ENCODE results near the gene ADRA2C.

Gene ADRA2C

DNA sequence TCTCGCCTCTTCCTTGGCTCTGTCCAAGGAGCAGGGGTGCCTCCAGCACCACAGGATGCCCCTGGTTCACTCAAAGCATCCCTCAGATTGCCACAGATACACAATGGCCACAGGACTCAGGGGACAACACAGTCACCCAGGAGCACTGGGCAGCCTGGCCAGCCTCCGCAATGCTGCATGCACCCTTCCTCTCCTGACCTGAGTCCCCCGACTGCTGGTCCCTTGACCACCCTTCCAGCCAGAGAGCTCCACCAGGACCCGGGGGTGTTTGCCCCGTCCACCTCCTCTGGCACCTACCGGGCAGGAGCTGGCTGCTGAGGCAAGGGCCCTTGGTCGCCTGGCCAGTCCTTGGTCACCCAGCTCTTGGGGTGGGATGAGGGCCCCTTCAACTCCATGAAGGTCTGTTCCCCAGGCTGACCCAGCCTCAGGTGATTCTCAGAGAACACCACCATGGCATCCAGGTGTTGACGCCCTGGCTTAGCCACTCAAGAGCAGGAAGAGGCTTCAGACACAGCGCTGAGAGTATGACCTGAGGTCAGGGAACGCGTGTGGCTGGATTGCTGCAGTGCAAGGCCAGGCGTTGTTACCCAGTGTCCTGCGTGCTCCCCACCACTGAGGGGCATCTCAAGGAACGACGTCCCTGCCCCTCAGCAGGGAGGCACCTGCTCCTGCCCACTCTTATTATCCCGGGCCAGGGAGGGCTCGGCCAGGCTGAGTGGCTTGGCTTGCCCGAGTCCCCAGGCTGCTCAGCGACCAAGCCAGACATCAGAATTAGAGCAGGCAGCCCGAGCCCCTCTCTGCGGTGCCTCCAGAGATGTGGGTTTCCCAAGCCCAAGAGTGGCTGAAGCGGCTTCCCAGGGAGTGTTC, 10.2 kb downstream of the ADRA2C start:
- Mint-ChIP-seq H3K9me3 (peaks cover 7% of the 10 kb centered on the region), H3K27ac (no peak overlapping the region), H3K4me1 (no peaks in the 10 kb centered on the region), H3K27me3 (peaks cover 46% of the 10 kb centered on the region), H3K4me3 (no peak overlapping the region), H3K36me3 (no peaks in the 10 kb centered on the region)
- no peak for ATAC-seq

DNA sequence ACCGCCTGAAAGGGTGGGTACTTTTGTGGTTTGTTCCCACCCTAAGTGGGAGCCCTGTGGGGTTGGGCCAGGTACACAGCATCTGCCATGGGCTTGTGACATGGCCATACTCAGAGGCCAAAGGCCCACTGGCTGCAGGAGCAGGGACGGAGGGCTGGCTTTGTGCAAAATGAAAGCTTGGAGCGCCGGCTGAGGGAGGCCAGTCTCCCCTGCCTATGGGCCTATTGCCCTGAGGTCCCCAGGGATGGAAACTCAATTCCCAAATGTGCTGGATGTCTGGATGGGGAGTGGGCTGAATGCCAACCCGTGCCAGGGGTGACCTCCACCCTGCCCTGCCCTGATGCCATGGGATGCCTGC, 10.8 kb downstream of the ADRA2C start:
- no peak overlapping the region for H3K4me3 Mint-ChIP-seq
- H3K9me3 Mint-ChIP-seq = peaks cover 11% of the 10 kb centered on the region
- no peaks in the 10 kb centered on the region for H3K4me1 Mint-ChIP-seq
- H3K27ac Mint-ChIP-seq = no peak overlapping the region
- ATAC-seq = no peak
- peaks cover 40% of the 10 kb centered on the region for H3K27me3 Mint-ChIP-seq
- H3K36me3 Mint-ChIP-seq = no peaks in the 10 kb centered on the region

DNA sequence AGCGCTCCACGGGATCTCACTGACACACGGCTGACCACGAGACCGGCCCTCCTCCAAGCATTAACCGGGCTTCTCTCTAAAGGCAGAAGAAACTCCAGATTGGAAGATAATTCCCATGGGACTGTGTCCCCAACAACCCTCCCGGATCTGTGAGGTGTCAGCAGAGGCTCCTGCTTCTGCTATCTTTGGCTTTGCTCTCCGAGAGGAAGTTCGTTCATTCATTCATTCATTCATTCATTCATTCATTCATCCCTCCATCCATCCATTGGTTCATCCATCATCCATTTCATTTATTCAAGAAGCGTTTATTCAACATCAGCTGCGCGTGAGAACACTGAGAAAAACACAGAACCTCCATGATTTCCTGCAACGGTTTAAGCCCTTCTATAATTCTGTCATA, 11.5 kb downstream of the ADRA2C start:
- H3K36me3 Mint-ChIP-seq = no peaks in the 10 kb centered on the region
- no peak overlapping the region for H3K27ac Mint-ChIP-seq
- H3K4me3 Mint-ChIP-seq = no peak overlapping the region
- H3K27me3 Mint-ChIP-seq = peaks cover 33% of the 10 kb centered on the region
- H3K9me3 Mint-ChIP-seq = peaks cover 11% of the 10 kb centered on the region
- no peaks in the 10 kb centered on the region for H3K4me1 Mint-ChIP-seq
- no peak for ATAC-seq

DNA sequence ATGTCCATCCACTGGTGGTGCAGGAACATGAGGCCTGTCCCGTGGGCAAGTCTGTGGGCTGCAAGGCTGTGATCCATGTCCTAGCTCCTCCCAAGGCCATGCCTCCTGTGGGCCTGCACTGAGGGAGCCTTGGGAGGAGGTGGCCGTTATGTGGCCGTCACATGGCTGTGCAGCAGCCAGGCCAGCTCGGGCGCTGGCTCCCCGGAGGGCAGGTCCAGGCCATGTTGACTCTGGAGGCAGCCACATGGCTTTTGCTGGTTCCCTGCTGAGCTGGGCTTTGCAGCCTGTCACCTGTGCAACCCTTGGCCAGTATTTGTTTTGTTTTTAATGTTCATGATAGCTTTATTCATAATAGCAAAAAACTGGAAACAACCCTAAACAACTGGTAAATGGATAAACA, 13.3 kb downstream of the ADRA2C start:
- no peak overlapping the region for H3K27ac Mint-ChIP-seq

DNA sequence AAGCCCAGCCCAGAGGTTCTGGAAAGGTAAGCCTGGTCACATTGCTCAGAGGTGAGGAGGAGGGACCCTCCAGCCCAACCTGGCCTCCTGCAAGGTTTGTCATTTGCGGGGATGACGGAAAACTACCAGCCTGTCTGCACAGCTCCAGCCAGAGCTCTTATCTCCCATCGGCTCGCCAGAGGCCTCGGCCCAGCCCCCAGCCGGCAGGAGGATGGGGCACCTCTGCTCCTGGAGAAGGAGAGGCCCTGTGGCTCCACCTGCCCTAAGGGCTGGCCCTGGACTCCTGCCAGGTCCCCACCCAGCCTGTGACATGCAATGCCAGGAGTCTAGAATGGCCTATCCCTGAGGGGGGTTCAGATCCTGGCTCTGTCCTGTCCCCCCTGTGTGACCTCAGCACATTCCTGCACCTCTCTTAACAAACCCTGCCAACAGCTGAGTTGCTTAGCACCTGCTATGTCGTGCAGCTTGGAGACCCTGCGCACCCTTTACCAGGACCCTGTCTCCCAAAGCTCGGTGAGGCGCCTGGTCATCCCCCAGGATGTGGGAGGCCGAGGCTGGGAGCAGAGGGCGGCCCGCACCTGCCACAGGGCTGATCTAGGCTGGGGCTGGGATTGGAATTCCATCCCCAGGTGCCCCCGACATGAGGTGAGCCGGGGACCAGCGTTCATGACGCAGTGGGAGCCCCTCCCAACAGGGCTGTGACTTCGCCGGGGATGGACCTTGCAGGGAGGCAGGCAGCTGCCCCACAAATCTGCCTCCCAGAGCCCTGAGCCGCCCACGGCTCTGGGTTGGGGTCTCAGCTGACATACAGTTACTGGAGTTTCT, 14.4 kb downstream of the ADRA2C start:
- Mint-ChIP-seq H3K36me3 (no peaks in the 10 kb centered on the region), H3K4me3 (no peak overlapping the region), H3K27ac (no peak overlapping the region), H3K27me3 (peaks cover 46% of the 10 kb centered on the region), H3K4me1 (no peaks in the 10 kb centered on the region), H3K9me3 (peaks cover 11% of the 10 kb centered on the region)
- ATAC-seq = no peak

More for the DNA sequence above, 13.3 kb downstream of the ADRA2C start:
- Mint-ChIP-seq H3K9me3 (peaks cover 11% of the 10 kb centered on the region), H3K27me3 (peaks cover 36% of the 10 kb centered on the region), H3K4me1 (no peaks in the 10 kb centered on the region), H3K4me3 (no peak overlapping the region), H3K36me3 (no peaks in the 10 kb centered on the region)
- ATAC-seq = no peak

DNA sequence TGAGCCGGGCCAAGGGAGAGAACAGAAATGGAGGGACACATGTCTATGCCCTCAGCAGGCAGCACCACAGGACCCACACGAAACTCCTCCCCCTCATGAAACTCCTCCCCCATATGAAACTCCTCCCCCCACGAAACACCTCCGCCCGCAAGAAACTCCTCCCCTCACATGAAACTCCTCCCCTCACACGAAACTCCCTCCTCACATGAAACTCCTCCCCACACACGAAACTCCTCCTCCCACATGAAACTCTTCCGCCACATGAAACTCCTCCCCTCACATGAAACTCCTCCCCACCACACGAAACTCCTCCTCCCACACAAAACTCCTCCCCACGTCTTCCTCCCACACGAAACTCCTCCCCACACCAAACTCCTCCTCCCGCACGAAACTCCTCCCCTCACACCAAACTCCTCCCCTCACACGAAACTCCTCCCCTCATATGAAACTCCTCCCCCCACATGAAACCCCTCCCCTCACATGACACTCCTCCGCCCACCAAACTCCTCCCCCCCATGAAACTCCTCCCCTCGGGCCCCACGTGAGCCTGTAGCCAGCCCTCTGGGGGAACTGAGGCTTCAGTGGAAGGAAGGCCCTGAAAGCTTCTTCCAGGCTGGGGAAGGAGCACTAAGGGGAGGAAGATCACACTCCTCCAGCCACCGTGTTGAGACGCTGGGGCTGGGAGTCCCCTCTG, 15.2 kb downstream of the ADRA2C start:
- no peak overlapping the region for H3K27ac Mint-ChIP-seq
- H3K9me3 Mint-ChIP-seq = peaks cover 11% of the 10 kb centered on the region
- no peak overlapping the region for H3K4me3 Mint-ChIP-seq
- no peaks in the 10 kb centered on the region for H3K4me1 Mint-ChIP-seq
- no peaks in the 10 kb centered on the region for H3K36me3 Mint-ChIP-seq
- no peak for ATAC-seq
- H3K27me3 Mint-ChIP-seq = peaks cover 53% of the 10 kb centered on the region

DNA sequence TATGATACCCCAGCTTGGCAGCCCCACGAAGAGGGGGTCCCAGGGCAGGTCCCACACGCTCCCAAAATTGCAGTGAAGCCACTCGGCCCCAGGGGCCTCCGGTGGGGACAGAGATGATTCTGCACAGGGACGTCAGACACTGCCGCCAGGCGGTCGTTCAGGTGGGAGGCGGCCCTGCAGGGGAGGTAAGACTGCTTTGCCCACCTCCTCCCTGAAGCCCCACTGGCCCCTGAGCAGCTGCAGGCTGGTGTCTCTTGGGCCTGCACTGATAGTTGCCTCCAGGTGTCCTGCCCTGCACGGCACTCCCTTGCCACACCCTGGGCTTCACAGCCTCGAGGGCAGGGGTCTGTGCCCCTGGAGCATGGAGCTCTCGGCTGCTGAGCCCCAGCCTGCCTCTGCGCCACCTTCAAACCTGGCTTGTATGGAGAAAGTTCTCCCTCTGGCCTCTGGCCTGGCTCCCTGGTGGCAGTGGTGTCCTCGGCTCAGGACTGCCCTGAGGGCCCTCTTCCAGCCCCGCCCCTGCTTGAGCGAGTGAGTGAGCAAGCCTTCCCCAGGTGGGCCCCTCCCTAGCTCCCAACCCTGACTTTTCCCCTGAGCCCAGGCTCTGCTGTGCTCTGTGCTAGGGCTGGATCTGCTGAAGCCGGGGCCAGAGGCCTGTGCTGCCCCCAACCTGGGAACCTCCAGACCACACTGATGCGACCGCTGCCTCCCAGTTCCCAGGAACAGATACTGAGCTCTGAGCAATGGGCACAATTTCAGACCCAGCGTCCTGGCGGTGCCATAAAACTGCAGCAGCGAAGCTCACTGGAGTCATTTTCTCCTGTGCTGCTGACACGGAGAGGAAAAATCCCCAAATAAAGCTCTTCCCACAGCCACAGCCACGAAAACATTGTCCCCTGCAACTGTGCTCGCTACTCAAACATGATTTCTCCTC, 16.1 kb downstream of the ADRA2C start:
- Mint-ChIP-seq H3K27ac (no peak overlapping the region), H3K4me3 (no peak overlapping the region), H3K9me3 (peaks cover 11% of the 10 kb centered on the region), H3K27me3 (peaks cover 50% of the 10 kb centered on the region), H3K4me1 (no peaks in the 10 kb centered on the region), H3K36me3 (no peaks in the 10 kb centered on the region)
- ATAC-seq = no peak

DNA sequence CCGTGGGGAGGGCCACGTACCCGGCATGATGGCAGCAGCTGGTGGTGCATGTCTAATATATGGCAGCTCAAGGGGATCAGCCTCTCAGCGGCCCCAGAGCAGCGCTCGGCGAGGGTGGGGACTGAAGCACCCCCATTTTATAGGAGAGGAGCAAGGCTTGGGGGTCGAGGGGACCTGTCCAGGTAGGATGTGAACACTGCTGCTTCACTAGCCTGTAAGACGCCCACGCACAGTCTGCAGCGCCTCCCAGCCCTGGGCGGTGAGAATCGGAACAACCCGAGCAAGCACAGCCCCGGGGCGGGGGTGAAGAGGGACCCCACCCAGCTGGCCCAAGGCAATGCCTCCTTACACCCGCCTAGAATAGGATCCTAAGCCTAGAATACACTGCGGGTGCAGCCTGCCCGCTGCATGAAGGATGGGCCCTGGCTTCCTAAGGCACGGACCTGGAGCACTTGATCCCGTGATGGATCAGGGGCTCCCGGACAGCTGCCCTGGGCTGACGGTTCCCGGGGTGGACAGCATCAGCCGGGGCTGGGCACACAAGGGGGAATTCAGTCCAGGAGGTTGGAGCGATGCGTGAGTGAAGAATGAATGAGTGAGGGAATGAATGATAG, 17.6 kb downstream of the ADRA2C start:
- H3K4me1 Mint-ChIP-seq = no peaks in the 10 kb centered on the region

DNA sequence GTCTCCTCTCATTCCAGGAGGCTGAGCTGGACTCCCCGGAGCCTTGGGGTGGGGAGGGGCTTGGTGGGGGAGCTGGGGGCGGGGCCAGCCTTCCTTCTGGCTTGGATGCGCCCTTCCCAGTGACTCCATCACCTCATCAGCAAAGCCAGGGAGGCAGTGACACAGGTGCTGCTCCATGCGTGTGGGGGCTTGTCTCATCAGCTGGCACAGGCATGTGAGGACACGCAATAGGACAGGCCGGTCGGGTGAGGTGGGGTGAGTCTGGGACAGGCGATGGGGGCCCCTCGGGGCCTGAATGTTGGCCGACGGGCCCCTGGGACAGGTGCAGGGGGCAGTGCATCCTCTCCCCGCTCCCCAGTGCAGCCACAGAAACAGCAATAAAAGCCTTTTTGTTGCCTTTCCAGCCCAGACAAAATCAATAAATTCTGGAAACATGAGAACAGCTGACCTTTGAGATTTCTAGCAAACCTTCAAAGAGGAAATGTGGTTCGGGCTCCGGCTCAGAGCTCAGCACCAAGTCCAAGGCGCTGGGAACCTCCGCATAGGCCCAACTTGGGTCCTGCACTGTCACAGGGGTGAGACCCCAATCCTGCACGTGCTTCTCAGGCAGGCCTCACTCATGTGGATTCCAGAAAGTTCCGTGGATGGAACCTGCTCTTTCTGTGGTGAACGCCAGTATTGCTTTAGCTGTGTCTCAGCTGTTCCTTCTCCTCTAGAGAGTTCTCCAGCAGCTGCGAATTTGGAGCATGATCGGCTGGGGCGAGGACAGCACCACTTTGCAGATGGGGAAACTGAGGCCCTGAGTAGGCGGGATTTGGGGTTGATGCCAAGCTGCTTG, 18.5 kb downstream of the ADRA2C start:
- Mint-ChIP-seq H3K27ac (no peak overlapping the region), H3K4me1 (no peaks in the 10 kb centered on the region), H3K4me3 (no peak overlapping the region), H3K9me3 (peaks cover 8% of the 10 kb centered on the region), H3K36me3 (no peaks in the 10 kb centered on the region), H3K27me3 (peaks cover 51% of the 10 kb centered on the region)
- ATAC-seq = no peak

More for the DNA sequence above, 17.6 kb downstream of the ADRA2C start:
- Mint-ChIP-seq H3K9me3 (peaks cover 8% of the 10 kb centered on the region), H3K4me3 (no peak overlapping the region), H3K27me3 (peaks cover 49% of the 10 kb centered on the region), H3K27ac (no peak overlapping the region), H3K36me3 (no peaks in the 10 kb centered on the region)
- no peak for ATAC-seq

DNA sequence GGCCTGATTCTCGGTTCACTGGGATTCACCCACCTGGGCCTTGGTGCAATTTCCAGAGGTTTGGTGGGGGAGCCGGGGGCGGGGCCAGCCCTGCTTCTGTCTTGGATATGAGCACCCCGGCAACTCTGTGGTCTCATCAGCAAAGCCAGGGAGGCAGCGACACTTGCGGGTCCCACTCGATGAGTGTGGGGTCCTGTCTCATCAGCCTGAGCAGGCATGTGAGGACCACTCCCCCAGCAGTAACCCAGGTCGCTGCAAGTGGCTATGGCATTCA, 19.0 kb downstream of the ADRA2C start:
- no peaks in the 10 kb centered on the region for H3K4me1 Mint-ChIP-seq
- H3K9me3 Mint-ChIP-seq = peaks cover 8% of the 10 kb centered on the region
- no peak overlapping the region for H3K27ac Mint-ChIP-seq
- H3K4me3 Mint-ChIP-seq = no peak overlapping the region
- no peaks in the 10 kb centered on the region for H3K36me3 Mint-ChIP-seq
- no peak for ATAC-seq
- peaks cover 57% of the 10 kb centered on the region for H3K27me3 Mint-ChIP-seq

DNA sequence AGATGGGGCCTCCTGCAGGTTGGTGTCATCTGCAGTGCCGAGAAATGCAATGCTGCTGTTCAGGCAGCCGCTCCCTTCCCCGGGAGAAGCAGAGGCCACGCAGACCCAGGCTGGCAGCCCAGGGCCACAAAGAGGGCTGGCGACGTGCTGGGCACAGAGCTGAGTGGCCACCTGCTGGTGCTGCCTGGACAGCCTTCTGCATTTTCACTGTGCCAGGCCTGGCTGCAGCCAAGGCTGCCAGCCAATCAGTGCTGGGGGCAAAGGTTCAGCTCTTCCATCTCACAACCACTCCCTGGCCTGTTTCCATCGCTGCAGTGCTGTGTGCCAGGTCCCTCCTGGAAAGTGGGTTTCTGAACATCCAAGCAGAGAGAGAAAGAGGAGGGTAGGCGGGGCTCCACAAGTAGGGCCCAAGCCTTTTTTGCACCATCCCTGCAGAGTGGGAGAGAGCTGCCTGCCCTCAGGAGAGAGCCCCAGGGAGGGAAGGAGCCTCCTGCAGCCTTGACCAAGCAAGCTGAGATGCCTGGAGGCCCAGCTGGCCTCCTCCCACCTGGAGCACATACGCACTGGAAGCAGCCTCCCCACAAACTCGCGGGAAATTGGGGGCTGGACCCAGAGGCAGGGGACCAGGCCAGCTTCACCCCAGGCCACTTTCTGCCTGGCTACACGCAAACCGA, 20.1 kb downstream of the ADRA2C start:
- Mint-ChIP-seq H3K4me3 (no peak overlapping the region), H3K27me3 (peaks cover 68% of the 10 kb centered on the region), H3K9me3 (peaks cover 4% of the 10 kb centered on the region), H3K27ac (no peak overlapping the region), H3K4me1 (no peaks in the 10 kb centered on the region), H3K36me3 (no peaks in the 10 kb centered on the region)
- ATAC-seq = no peak

DNA sequence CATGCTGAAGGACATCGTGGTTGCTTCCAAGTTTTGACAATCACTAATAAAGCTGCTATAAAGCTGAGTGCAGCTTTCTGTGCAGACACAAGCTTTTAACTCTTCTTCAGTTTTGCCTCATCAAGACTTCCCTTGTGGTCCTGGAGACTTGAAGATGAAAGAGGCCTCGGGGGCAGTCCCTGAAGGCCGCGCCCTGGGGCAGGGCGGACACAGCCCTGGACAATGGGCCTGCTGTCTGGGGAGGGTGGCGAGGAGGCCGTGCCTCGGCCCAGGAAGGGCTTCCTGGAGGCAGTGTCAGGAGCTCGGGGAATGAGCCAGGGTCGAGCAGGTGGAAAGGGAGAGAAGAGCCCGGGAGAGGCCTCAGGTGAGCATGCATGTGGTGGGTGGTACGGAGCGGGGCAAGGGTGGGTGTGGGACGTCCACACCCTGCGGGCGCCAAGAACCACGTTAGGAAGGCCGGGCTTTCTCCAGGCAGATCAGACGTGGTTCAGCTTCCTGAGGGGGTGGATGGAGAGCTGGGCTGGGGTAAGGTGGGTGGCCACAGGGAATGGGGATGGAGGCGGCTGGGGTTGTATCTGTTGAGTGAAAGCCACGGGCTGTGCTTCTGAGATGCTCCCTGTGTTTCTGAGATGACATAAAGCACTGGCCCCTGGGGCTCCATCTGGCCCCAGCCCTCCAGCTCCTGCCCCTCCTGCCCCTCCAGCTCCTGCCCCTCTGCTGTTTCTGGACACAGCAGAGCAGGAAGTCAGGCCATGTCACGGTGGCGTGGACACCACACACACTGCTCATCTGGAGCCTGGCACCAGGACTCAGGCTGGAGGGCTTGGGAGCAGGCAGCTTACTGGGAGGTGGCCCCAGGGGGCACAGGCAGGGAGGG, 21.5 kb downstream of the ADRA2C start:
- no peaks in the 10 kb centered on the region for H3K36me3 Mint-ChIP-seq
- no peaks in the 10 kb centered on the region for H3K9me3 Mint-ChIP-seq
- peak; percentile 11 for ATAC-seq
- H3K4me3 Mint-ChIP-seq = no peak overlapping the region
- H3K27me3 Mint-ChIP-seq = peaks cover 78% of the 10 kb centered on the region
- no peaks in the 10 kb centered on the region for H3K4me1 Mint-ChIP-seq
- H3K27ac Mint-ChIP-seq = no peak overlapping the region

DNA sequence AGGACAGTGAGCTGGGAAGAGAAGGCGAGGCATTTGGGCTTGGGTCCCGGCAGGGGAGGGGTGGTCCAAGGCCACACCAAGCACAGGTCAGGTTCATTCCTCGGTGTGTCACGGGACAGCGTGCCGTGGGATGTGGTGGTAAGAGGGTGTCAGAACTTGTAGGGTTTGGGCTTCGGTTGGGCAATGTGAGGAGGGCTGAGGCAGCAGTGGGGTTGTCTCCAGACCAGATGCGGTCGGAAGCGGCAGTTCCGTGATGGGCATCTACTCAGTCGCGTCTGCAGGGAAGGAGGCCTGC, 22.1 kb downstream of the ADRA2C start:
- no peaks in the 10 kb centered on the region for H3K36me3 Mint-ChIP-seq
- H3K27me3 Mint-ChIP-seq = peaks cover 82% of the 10 kb centered on the region
- no peak overlapping the region for H3K27ac Mint-ChIP-seq
- no peak for ATAC-seq
- H3K4me1 Mint-ChIP-seq = no peaks in the 10 kb centered on the region
- H3K9me3 Mint-ChIP-seq = peaks cover 4% of the 10 kb centered on the region
- H3K4me3 Mint-ChIP-seq = no peak overlapping the region

All from stimulated activated memory B cell treated with anti-CD40 and anti-IgM and Interleukin-4, amounts not matched to agents 10 μg/mL and 1 μg/mL and 100 μg/mL, for 72 hours (primary cell).